ENCODE results near the gene PEPD. TPM values are rescaled to one million over a fixed set of nuclear protein-coding genes. Genes with fewer than 3 reads are reported as not detected.

PEPD gene
- total and polyA plus RNA-seq, 2 donors (not counting 3 experiments of a cell fraction or from before 2014, with no cell fraction given): 73.7 to 126 TPM

DNA sequence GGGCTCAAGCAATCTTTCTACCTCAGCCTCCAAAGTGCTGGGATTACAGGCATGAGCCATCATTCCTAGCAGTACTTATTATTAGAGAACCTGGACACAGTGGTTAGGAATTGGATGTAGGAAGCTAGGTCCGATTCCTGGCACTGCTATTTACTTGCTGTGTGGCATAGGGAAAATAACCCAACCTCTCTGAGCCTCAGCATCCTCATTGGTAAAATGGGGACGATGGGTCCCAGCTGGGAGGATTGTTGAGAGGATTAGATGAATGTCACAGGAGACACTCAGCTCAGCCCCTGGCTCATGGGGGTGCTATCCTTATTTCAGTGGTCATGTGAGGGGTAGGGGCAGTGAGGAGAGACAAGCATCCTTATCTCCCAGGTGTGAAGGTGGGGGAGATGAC lies 6.8 kb upstream of the PEPD start:
- H4K20me1 ChIP-seq (replicated peaks; ENCODE audit: control insufficient read depth, extremely low read depth, insufficient read depth, low read length): no peaks in the 10 kb centered on the region
- H3K4me1 ChIP-seq (ENCODE audit: control insufficient read depth, extremely low read depth, insufficient read depth, low read length): no peaks in the 10 kb centered on the region
- no peak overlapping the region for H2AFZ ChIP-seq (ENCODE audit: low read depth, low read length)
- H3K27ac ChIP-seq (ENCODE audit: insufficient read depth, low read depth, low read length): no peak overlapping the region
- TF ChIP-seq POLR2A (IDR thresholded peaks at IDR 0.05; ENCODE audit: low read depth, low read length): no peak
- TF ChIP-seq FOS (IDR thresholded peaks at IDR 0.05; ENCODE audit: borderline replicate concordance, insufficient read depth, low read length): no peak
- TF ChIP-seq MYC (IDR thresholded peaks at IDR 0.05; ENCODE audit: low read depth, low read length): no peak
- TF ChIP-seq, protein P1, sequence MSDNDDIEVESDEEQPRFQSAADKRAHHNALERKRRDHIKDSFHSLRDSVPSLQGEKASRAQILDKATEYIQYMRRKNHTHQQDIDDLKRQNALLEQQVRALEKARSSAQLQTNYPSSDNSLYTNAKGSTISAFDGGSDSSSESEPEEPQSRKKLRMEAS (IDR thresholded peaks at IDR 0.05; ENCODE audit: insufficient read depth, insufficient read length): no peak
- TF ChIP-seq JUN (IDR thresholded peaks at IDR 0.05; ENCODE audit: borderline replicate concordance, insufficient read depth, insufficient read length, low read depth): no peak
- TF ChIP-seq, protein P2, sequence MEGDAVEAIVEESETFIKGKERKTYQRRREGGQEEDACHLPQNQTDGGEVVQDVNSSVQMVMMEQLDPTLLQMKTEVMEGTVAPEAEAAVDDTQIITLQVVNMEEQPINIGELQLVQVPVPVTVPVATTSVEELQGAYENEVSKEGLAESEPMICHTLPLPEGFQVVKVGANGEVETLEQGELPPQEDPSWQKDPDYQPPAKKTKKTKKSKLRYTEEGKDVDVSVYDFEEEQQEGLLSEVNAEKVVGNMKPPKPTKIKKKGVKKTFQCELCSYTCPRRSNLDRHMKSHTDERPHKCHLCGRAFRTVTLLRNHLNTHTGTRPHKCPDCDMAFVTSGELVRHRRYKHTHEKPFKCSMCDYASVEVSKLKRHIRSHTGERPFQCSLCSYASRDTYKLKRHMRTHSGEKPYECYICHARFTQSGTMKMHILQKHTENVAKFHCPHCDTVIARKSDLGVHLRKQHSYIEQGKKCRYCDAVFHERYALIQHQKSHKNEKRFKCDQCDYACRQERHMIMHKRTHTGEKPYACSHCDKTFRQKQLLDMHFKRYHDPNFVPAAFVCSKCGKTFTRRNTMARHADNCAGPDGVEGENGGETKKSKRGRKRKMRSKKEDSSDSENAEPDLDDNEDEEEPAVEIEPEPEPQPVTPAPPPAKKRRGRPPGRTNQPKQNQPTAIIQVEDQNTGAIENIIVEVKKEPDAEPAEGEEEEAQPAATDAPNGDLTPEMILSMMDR (IDR thresholded peaks at IDR 0.05; ENCODE audit: extremely low read depth in 1 of 2, insufficient read depth in 1 of 2, low read depth in 1 of 2, low read length in 2 of 2): no peak
- no peak for TF ChIP-seq POLR2AphosphoS5 (IDR thresholded peaks at IDR 0.05; ENCODE audit: insufficient read depth, low read depth, low read length)
- no peak for TF ChIP-seq GATA2 (IDR thresholded peaks at IDR 0.05; ENCODE audit: insufficient read depth, insufficient read length, low read depth, low read length)
- no peak for TF ChIP-seq EZH2 (IDR thresholded peaks at IDR 0.05; ENCODE audit: borderline replicate concordance, low read depth, low read length, severe bottlenecking)
- dilution Hi-C loops (cut with MboI; ENCODE audit: extremely low pct_ligation_motif_present, low sequenced_read_pairs) (no loop called here), intact Hi-C loops (cut with micrococcal nuclease) (no loop called here)
- H3K9me3 ChIP-seq (replicated peaks; ENCODE audit: control insufficient read depth, insufficient read depth, low read length): no peaks in the 10 kb centered on the region
- FAIRE-seq (no peak), DNase-seq (ENCODE audit: low read depth, low spot score) (no peak)
- BruUV-seq (replicated peaks): no TSS peak
- no peaks in the 10 kb centered on the region for H3K79me2 ChIP-seq (ENCODE audit: control insufficient read depth, insufficient read depth, low read length)
- H3K36me3 ChIP-seq (ENCODE audit: control insufficient read depth in 2 of 2, extremely low read depth in 1 of 2, insufficient read depth in 2 of 2, low read length in 2 of 2): no peaks in the 10 kb centered on the region
- no peak overlapping the region for H3K4me2 ChIP-seq (ENCODE audit: insufficient read depth, low read length)
- H3K4me3 ChIP-seq (replicated peaks in 1 of 3; ENCODE audit: insufficient read depth in 1 of 3, low read depth in 1 of 3, low read length in 3 of 3): no peak overlapping the region
- H3K9ac ChIP-seq (replicated peaks; ENCODE audit: extremely low read depth, insufficient read depth, low read length): no peak overlapping the region
- POLR2A ChIA-PET: no interaction called here
- CTCF ChIA-PET: no interaction called here
- no peaks in the 10 kb centered on the region for H3K9me1 ChIP-seq (replicated peaks; ENCODE audit: control insufficient read depth, extremely low read depth, insufficient read depth, low read length)
- H3K27me3 ChIP-seq (ENCODE audit: control insufficient read depth in 2 of 2, insufficient read depth in 2 of 2, low read length in 2 of 2): no peaks in the 10 kb centered on the region
